IPS DF 4.7 (cell line): Measurements from ENCODE around the gene NTS.

Source experiments
- DNase-seq: peaks from one replicate; pipeline ENCODE4 v3.0.0-alpha.2; 2013; ENCODE audit warnings: low spot score; ENCODE audit errors: extremely low read depth

NTS gene

GRCh38 chr12:85920324-85920947 is 46.3 kb downstream of the NTS start:
- DNase-seq, result peak; percentile 22

- no peak for DNase-seq
These were observed 49.8 kb downstream of the NTS start for GRCh38 chr12:85923767-85924331.

- DNase-seq, result no peak
These were observed 53.1 kb downstream of the NTS start for GRCh38 chr12:85927166-85927565.
